KMS-11 (cell line): ENCODE measurements around the gene ADAMTS15.

Experiments
- H2AFZ ChIP-seq: fragments of 200-600 bp; sonication (generic); 2 replicates; pipeline ENCODE4 v1.6.1; 2016; ENCODE audit warnings: antibody characterized with exemption, mixed run types, low read depth
- H3K27ac ChIP-seq: fragments of 200-600 bp; sonication (generic); 2 replicates; pipeline ENCODE4 v1.6.1; 2016; ENCODE audit warnings: mild to moderate bottlenecking, mixed run types
- H3K27me3 ChIP-seq: fragments of 200-600 bp; sonication (generic); 2 replicates; pipeline ENCODE4 v1.6.1; 2017; ENCODE audit warnings: mild to moderate bottlenecking, low read depth, mixed run types, moderate library complexity; ENCODE audit not compliant: insufficient read depth
- H3K36me3 ChIP-seq: fragments of 200-600 bp; sonication (generic); 2 replicates; pipeline ENCODE4 v1.6.1; 2017; ENCODE audit warnings: mild to moderate bottlenecking, mixed run types; ENCODE audit not compliant: insufficient read depth
- H3K4me1 ChIP-seq: fragments of 200-600 bp; sonication (generic); 2 replicates; pipeline ENCODE4 v1.6.1; 2016; ENCODE audit warnings: mild to moderate bottlenecking, low read depth, mixed run types; ENCODE audit not compliant: poor library complexity, severe bottlenecking
- H3K4me2 ChIP-seq: fragments of 200-600 bp; sonication (generic); 2 replicates; pipeline ENCODE4 v1.7.0; 2016; ENCODE audit warnings: mild to moderate bottlenecking, mixed run types
- H3K4me3 ChIP-seq: fragments of 200-600 bp; sonication (generic); IDR thresholded peaks from 2 replicates; pipeline ENCODE4 v1.6.1; 2017; ENCODE audit warnings: low read depth, low read length, mixed read lengths; ENCODE audit not compliant: insufficient read depth
- H3K79me2 ChIP-seq: fragments of 200-600 bp; sonication (generic); 2 replicates; pipeline ENCODE4 v1.6.1; 2016; ENCODE audit warnings: low read depth, mixed run types; ENCODE audit not compliant: insufficient read depth
- H3K9ac ChIP-seq: fragments of 200-600 bp; sonication (generic); 2 replicates; pipeline ENCODE4 v1.6.1; 2016; ENCODE audit warnings: mild to moderate bottlenecking, mixed run types
- H4K20me1 ChIP-seq: fragments of 200-600 bp; sonication (generic); 2 replicates; pipeline ENCODE4 v1.6.1; 2016; ENCODE audit warnings: mild to moderate bottlenecking, mixed run types; ENCODE audit not compliant: insufficient read depth
- TF ChIP-seq, protein P1 (sequence below): fragments of 200-600 bp; sonication (generic); conservative IDR thresholded peaks from 2 replicates; pipeline ENCODE4 v1.6.1; 2017; ENCODE audit warnings: low read depth, mild to moderate bottlenecking, antibody characterized with exemption, low read length, moderate library complexity, mixed read lengths

Gene ADAMTS15

DNA sequence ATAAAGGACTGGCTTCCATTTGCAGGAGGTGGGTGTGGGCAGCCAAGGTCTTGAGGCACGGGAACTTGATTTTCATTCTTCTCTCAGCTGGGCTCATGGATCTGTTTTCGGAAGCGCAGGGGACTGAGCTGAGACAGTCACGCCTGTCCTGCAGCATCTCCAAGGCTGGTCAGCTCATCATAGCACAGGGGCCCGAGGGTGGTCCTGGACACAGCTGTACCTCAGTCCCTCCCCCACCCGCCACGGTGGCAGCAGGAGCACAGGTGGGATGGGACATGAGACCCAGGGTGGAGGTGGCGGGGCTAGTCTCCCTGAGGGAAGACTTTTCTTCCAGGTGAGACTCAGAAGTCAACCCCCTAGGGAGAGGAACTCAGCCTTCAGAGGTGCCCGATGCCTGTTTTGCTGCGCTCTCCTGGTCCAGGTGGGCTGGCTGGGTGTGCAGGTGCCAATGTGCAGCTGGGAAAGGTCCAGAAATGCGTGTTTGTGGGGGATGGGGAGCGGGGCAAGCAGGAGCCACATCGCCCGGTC is 23.8 kb upstream of the ADAMTS15 start:
- Histone ChIP-seq H3K9ac (no peak overlapping the region), H3K4me3 (no peak overlapping the region), H3K4me1 (no peaks in the 10 kb centered on the region), H3K79me2 (no peaks in the 10 kb centered on the region), H4K20me1 (no peaks in the 10 kb centered on the region), H2AFZ (no peak overlapping the region), H3K27ac (no peak overlapping the region), H3K4me2 (no peak overlapping the region), H3K36me3 (no peaks in the 10 kb centered on the region), H3K27me3 (peaks cover 6% of the 10 kb centered on the region; the same call in 1 of the 2 replicates)
- TF ChIP-seq, protein P1, sequence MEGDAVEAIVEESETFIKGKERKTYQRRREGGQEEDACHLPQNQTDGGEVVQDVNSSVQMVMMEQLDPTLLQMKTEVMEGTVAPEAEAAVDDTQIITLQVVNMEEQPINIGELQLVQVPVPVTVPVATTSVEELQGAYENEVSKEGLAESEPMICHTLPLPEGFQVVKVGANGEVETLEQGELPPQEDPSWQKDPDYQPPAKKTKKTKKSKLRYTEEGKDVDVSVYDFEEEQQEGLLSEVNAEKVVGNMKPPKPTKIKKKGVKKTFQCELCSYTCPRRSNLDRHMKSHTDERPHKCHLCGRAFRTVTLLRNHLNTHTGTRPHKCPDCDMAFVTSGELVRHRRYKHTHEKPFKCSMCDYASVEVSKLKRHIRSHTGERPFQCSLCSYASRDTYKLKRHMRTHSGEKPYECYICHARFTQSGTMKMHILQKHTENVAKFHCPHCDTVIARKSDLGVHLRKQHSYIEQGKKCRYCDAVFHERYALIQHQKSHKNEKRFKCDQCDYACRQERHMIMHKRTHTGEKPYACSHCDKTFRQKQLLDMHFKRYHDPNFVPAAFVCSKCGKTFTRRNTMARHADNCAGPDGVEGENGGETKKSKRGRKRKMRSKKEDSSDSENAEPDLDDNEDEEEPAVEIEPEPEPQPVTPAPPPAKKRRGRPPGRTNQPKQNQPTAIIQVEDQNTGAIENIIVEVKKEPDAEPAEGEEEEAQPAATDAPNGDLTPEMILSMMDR: no peak

GRCh38 chr11:130425156-130425555 is 23.3 kb upstream of the ADAMTS15 start:
- peaks cover 6% of the 10 kb centered on the region; the same call in 1 of the 2 replicates for H3K27me3 ChIP-seq
- TF ChIP-seq, protein P1: no peak

DNA sequence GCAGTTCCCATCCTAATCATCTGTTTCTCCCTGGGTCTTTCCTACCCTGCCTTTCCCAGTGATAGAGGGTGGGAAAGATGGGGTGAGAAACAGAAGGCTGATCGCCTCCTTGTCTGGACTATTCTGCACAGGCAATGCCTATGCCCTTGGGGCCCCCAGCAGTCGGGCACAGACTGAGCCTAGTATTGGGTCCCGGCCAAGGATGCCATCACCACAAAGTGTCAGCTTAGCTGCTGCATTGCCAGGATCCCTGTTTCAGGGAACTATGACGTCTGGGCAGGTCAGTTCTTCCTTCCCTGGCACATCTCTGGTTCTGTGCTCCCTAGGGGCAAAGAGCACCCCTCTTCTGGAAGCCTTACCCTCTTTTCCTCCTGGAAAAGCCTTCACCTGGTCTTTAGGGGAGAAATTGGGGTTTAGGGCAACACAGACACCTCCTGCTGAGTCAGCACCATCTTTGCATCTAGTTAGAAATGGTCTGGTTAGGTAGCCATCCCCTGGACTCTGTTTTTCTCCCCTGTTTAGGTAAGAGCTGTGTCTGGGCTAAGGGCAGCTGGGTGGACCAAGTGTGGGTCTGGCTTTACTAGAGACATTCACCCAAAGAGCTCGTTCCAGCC is 22.1 kb upstream of the ADAMTS15 start:
- Histone ChIP-seq H3K27ac (no peak overlapping the region), H3K4me2 (no peak overlapping the region), H3K4me1 (no peaks in the 10 kb centered on the region), H3K9ac (no peak overlapping the region), H3K4me3 (no peak overlapping the region), H2AFZ (no peak overlapping the region), H3K36me3 (no peaks in the 10 kb centered on the region), H3K27me3 (peaks cover 6% of the 10 kb centered on the region; the same call in 1 of the 2 replicates), H3K79me2 (no peaks in the 10 kb centered on the region), H4K20me1 (no peaks in the 10 kb centered on the region)
- TF ChIP-seq, protein P1: no peak

More at GRCh38 chr11:130425156-130425555, 23.3 kb upstream of the ADAMTS15 start:
- Histone ChIP-seq H3K9ac (no peak overlapping the region), H3K4me1 (no peaks in the 10 kb centered on the region), H2AFZ (no peak overlapping the region), H3K79me2 (no peaks in the 10 kb centered on the region), H3K27ac (no peak overlapping the region), H4K20me1 (no peaks in the 10 kb centered on the region), H3K4me3 (no peak overlapping the region), H3K4me2 (no peak overlapping the region), H3K36me3 (no peaks in the 10 kb centered on the region)

- H4K20me1 ChIP-seq: no peaks in the 10 kb centered on the region
- peaks cover 6% of the 10 kb centered on the region; the same call in 1 of the 2 replicates for H3K27me3 ChIP-seq
- TF ChIP-seq, protein P1: no peak
- H3K4me2 ChIP-seq: no peak overlapping the region
- no peak overlapping the region for H3K27ac ChIP-seq
- no peaks in the 10 kb centered on the region for H3K4me1 ChIP-seq
- H3K9ac ChIP-seq: no peak overlapping the region
- H3K4me3 ChIP-seq: no peak overlapping the region
- H2AFZ ChIP-seq: no peak overlapping the region
- H3K36me3 ChIP-seq: no peaks in the 10 kb centered on the region
- no peaks in the 10 kb centered on the region for H3K79me2 ChIP-seq
Measured at GRCh38 chr11:130426837-130427341, 21.6 kb upstream of the ADAMTS15 start.
